Activated naive CD8-positive, alpha-beta T cell treated with anti-CD3 and anti-CD28 coated beads for 36 hours (primary cell): ENCODE measurements around the gene PERCC1. TPM values are rescaled to one million over a fixed set of nuclear protein-coding genes. Genes with fewer than 3 reads are reported as not detected.

ENCODE experiments used
- DNase-seq: peaks from one replicate; pipeline ENCODE4 v3.0.0; 2021
- H3K27ac Mint-ChIP-seq: one replicate; pipeline ENCODE4 v1.8.0; 2022; ENCODE audit warnings: mild to moderate bottlenecking, moderate library complexity, mixed read lengths
- H3K27me3 Mint-ChIP-seq: one replicate; pipeline ENCODE4 v1.8.0; 2022; ENCODE audit warnings: mild to moderate bottlenecking, mixed read lengths
- H3K36me3 Mint-ChIP-seq: one replicate; pipeline ENCODE4 v1.8.0; 2021; ENCODE audit warnings: mild to moderate bottlenecking, mixed read lengths
- H3K4me1 Mint-ChIP-seq: one replicate; pipeline ENCODE4 v1.8.0; 2021; ENCODE audit warnings: mixed read lengths
- H3K4me3 Mint-ChIP-seq: one replicate; pipeline ENCODE4 v1.8.0; 2022; ENCODE audit warnings: mild to moderate bottlenecking, moderate library complexity, mixed read lengths
- H3K9me3 Mint-ChIP-seq: one replicate; pipeline ENCODE4 v1.8.0; 2022; ENCODE audit warnings: mixed read lengths
- total RNA-seq, 2 experiments: library from RNA; stranded (reverse); gene quantifications; one replicate each; pipeline ENCODE4 v1.2.3, GENCODE V29; 2021

Gene PERCC1
- total RNA-seq, 2 experiments from 2014 or later = 0.25 to 0.40 TPM

DNA sequence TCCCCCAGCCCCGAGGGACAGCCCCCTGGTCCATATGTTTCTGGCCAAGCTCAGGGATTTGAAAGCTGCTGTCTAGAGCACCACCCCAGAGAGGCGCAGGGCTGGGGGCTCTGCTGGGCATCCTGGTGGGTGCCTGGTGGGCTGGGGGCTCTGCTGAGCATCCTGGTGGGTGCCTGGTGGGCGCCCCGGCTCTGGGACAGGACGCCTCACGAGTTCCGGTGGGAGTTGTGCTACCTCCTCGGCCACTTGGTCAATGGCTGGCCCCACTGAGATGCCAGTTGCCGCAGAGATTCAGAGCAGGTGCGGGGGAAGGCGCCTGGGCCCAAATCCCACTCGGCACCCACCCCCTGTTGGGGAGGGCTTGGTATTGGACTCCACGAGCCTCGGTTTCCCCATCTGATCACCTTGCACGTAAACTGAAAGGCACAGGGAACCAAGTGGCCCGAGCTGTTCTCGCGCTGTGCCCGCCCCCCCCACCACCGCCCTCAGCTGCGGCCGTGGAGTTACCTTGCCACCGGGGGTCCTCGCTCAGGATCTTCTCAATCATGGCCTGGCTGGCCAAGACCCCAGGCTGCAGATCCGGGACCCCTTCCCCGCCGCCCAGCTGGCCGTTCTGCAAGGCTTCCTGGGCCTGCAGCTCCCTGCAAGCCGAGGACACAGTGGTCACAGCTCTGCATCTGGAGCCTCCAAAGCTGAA, 29.7 kb upstream of the PERCC1 start:
- no peak for DNase-seq
- Mint-ChIP-seq H3K9me3 (no peaks in the 10 kb centered on the region), H3K36me3 (peaks cover 3% of the 10 kb centered on the region), H3K27ac (no peak overlapping the region), H3K4me1 (no peaks in the 10 kb centered on the region), H3K4me3 (no peak overlapping the region), H3K27me3 (no peaks in the 10 kb centered on the region)

DNA sequence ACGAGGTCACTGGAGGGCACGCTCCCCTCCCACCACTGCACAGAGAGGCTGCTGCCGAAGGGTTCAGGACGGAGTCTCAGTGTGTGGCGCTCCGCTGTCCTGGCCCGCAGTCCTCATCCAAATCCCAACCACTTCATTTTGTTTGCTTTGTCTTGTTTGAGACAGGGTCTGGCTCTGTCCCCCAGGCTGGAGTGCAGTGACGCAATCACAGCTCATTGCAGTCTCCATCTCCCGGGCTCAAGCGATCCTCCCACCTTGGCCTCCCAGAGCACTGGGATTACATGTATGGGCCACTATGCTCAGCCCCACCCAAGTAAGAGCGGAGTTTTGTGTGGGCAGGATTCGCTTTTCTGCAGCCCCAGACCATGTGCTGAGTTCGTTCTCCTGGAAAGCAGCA, 29.1 kb upstream of the PERCC1 start:
- no peak for DNase-seq
- H3K36me3 Mint-ChIP-seq = peaks cover 2% of the 10 kb centered on the region
- no peaks in the 10 kb centered on the region for H3K27me3 Mint-ChIP-seq
- H3K4me3 Mint-ChIP-seq = no peak overlapping the region
- H3K27ac Mint-ChIP-seq = no peak overlapping the region
- no peaks in the 10 kb centered on the region for H3K9me3 Mint-ChIP-seq
- H3K4me1 Mint-ChIP-seq = no peaks in the 10 kb centered on the region

GRCh38 chr16:1403036-1403435, 27.8 kb upstream of the PERCC1 start:
- Mint-ChIP-seq H3K27ac (no peak overlapping the region), H3K9me3 (no peaks in the 10 kb centered on the region), H3K27me3 (no peaks in the 10 kb centered on the region), H3K4me3 (no peak overlapping the region), H3K36me3 (no peaks in the 10 kb centered on the region), H3K4me1 (peaks cover 5% of the 10 kb centered on the region)
- DNase-seq = no peak

DNA sequence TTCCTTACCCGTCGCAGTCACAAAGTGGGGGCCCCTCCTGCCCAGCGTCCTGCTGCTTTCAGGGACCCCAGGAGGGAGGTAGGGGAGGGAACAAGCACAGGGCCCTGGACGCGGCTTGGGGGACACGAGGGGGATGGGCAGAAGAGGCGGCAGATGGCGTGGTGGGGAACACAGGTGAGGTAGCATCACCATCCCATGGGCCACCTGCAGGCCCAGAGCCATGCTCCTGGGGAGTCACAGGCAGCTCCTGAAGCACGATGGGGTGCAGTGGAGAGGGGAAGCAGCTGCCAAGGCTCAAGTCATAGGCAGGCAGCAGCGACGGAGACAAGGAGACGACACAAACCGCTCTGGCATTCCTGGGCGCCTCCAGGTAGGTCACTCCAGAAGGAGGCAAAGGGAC, 27.1 kb upstream of the PERCC1 start:
- Mint-ChIP-seq H3K4me1 (peaks cover 7% of the 10 kb centered on the region), H3K27ac (no peak overlapping the region), H3K36me3 (no peaks in the 10 kb centered on the region), H3K9me3 (no peaks in the 10 kb centered on the region), H3K27me3 (no peaks in the 10 kb centered on the region), H3K4me3 (no peak overlapping the region)
- no peak for DNase-seq

DNA sequence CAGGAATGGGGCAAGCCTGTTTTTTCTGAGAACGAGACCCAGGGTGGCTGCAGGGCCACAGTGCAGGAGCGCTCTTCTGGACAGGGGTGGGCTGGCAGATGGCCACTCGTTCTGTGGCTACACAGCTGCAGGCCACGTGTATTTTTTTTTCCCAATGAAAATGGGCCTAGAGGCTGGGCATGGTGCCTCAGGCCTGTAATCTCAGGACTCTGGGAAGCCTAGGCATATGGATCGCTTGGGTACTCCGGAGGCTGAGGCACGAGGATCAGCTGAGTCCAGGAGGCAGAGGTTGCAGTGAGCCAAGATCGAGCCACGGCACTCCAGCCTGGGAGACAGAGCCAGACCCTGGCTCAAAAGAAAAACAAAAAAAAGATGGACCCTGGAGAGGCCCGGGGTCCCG, 23.1 kb upstream of the PERCC1 start:
- H3K36me3 Mint-ChIP-seq = no peaks in the 10 kb centered on the region
- no peaks in the 10 kb centered on the region for H3K9me3 Mint-ChIP-seq
- no peaks in the 10 kb centered on the region for H3K27me3 Mint-ChIP-seq
- peak overlapping the region; percentile 80 for H3K4me3 Mint-ChIP-seq
- peaks cover 17% of the 10 kb centered on the region for H3K4me1 Mint-ChIP-seq
- no peak overlapping the region for H3K27ac Mint-ChIP-seq
- no peak for DNase-seq

GRCh38 chr16:1408171-1408837, 22.6 kb upstream of the PERCC1 start:
- Mint-ChIP-seq H3K27ac (no peak overlapping the region), H3K9me3 (no peaks in the 10 kb centered on the region), H3K36me3 (no peaks in the 10 kb centered on the region), H3K4me3 (peak overlapping the region; percentile 80), H3K27me3 (no peaks in the 10 kb centered on the region), H3K4me1 (peaks cover 17% of the 10 kb centered on the region)
- peak; percentile 94 for DNase-seq

DNA sequence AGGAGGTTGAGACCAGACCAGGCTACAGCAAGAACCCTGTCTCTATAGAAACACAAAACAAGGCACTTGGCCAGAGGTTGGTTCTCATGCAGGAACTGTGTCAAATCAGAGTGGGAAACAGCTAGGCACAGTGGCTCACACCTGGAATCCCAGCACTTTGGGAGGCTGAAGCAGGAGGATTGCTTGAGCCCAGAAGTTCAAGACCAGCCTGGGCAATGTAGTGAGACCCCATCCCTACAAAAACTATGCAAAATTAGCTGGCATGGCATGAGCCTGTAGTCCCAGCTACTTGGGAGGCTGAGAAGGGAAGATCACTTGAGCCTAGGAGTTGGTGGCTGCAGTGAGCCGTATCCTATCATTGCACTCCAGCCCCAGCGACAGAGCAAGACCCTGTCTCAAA, 18.0 kb upstream of the PERCC1 start:
- H3K4me1 Mint-ChIP-seq = peaks cover 22% of the 10 kb centered on the region
- no peak overlapping the region for H3K4me3 Mint-ChIP-seq
- H3K27me3 Mint-ChIP-seq = no peaks in the 10 kb centered on the region
- no peak overlapping the region for H3K27ac Mint-ChIP-seq
- H3K36me3 Mint-ChIP-seq = no peaks in the 10 kb centered on the region
- DNase-seq = no peak
- no peaks in the 10 kb centered on the region for H3K9me3 Mint-ChIP-seq

DNA sequence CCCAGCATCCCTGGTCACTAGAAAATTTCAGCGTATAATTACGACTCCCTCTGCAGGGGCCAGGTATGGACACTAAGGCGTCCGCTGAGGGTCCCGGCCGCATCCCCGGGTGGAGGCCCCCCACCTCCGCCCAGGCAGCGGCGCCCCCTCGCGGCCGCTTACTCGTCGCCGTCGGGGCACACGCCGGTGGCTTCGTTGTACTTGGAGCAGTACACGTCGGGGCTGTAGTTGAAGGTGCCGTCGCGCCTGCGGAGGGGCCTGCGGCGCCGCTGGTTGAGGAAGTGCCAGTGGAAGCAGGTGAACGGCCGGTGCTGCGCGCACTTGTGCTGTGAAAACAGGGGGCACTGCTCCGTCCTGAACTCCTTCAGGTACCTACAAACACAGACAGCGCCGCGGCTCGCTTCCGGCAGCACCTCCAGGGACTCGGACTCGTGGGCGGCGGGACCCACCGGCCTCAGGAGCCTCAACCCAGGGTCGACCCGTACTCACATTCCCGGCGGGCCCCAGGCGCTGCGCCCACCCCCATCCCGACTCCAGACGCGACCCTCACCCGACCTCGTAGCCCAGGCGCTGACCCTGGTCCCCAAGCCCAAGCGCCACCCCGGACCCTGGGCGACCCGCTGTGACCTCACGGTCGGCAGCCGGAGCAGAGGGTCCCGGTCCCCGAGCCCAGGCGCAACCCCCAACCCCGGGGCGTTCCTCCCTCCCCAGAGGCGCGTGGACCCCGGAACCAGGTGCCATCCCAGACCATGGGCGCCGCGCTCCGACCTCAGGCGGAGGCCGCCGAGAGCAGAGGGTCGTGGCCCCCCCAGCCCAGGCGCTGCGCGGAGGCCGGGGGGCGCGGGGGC, 17.0 kb upstream of the PERCC1 start:
- DNase-seq = peak; percentile 80
- H3K9me3 Mint-ChIP-seq = no peaks in the 10 kb centered on the region
- H3K4me3 Mint-ChIP-seq = peak overlapping the region; percentile 83
- peaks cover 24% of the 10 kb centered on the region for H3K4me1 Mint-ChIP-seq
- H3K27ac Mint-ChIP-seq = peak overlapping the region; percentile 84
- H3K36me3 Mint-ChIP-seq = no peaks in the 10 kb centered on the region
- H3K27me3 Mint-ChIP-seq = no peaks in the 10 kb centered on the region

GRCh38 chr16:1414532-1415260, 16.2 kb upstream of the PERCC1 start, which contains the start of gene UNKL:
Gene UNKL, minus strand, starts transcription at chr16:1414704. Its CDS starts 13 bp downstream, at chr16:1414691.
- Mint-ChIP-seq H3K4me1 (peaks cover 23% of the 10 kb centered on the region), H3K27me3 (no peaks in the 10 kb centered on the region), H3K36me3 (peaks cover 2% of the 10 kb centered on the region), H3K9me3 (no peaks in the 10 kb centered on the region), H3K27ac (peak within 1 kb of the TSS; percentile 84), H3K4me3 (peak within 1 kb of the TSS; percentile 83)
- peak; percentile 80 for DNase-seq

GRCh38 chr16:1416521-1416941, 14.3 kb upstream of the PERCC1 start:
- no peaks in the 10 kb centered on the region for H3K9me3 Mint-ChIP-seq
- no peaks in the 10 kb centered on the region for H3K27me3 Mint-ChIP-seq
- H3K36me3 Mint-ChIP-seq = peaks cover 5% of the 10 kb centered on the region
- no peak for DNase-seq
- H3K4me1 Mint-ChIP-seq = peaks cover 27% of the 10 kb centered on the region
- H3K27ac Mint-ChIP-seq = peak overlapping the region; percentile 29
- peak overlapping the region; percentile 4 for H3K4me3 Mint-ChIP-seq

GRCh38 chr16:1420111-1420539, 10.8 kb upstream of the PERCC1 start:
- H3K36me3 Mint-ChIP-seq = peaks cover 5% of the 10 kb centered on the region
- H3K9me3 Mint-ChIP-seq = peaks cover 5% of the 10 kb centered on the region
- peak overlapping the region; percentile 98 for H3K27ac Mint-ChIP-seq
- no peaks in the 10 kb centered on the region for H3K27me3 Mint-ChIP-seq
- H3K4me3 Mint-ChIP-seq = peak overlapping the region; percentile 87
- DNase-seq = no peak
- H3K4me1 Mint-ChIP-seq = peaks cover 25% of the 10 kb centered on the region

GRCh38 chr16:1422076-1422475, 8.8 kb upstream of the PERCC1 start:
- H3K4me1 Mint-ChIP-seq = peaks cover 19% of the 10 kb centered on the region
- no peak for DNase-seq
- H3K27me3 Mint-ChIP-seq = no peaks in the 10 kb centered on the region
- H3K4me3 Mint-ChIP-seq = peak overlapping the region; percentile 87
- peaks cover 5% of the 10 kb centered on the region for H3K36me3 Mint-ChIP-seq
- H3K9me3 Mint-ChIP-seq = peaks cover 5% of the 10 kb centered on the region
- peak overlapping the region; percentile 98 for H3K27ac Mint-ChIP-seq

GRCh38 chr16:1424028-1424427, 6.8 kb upstream of the PERCC1 start:
- Mint-ChIP-seq H3K9me3 (peaks cover 5% of the 10 kb centered on the region), H3K27ac (no peak overlapping the region), H3K4me3 (no peak overlapping the region), H3K36me3 (peaks cover 5% of the 10 kb centered on the region), H3K4me1 (peaks cover 12% of the 10 kb centered on the region), H3K27me3 (no peaks in the 10 kb centered on the region)
- no peak for DNase-seq

DNA sequence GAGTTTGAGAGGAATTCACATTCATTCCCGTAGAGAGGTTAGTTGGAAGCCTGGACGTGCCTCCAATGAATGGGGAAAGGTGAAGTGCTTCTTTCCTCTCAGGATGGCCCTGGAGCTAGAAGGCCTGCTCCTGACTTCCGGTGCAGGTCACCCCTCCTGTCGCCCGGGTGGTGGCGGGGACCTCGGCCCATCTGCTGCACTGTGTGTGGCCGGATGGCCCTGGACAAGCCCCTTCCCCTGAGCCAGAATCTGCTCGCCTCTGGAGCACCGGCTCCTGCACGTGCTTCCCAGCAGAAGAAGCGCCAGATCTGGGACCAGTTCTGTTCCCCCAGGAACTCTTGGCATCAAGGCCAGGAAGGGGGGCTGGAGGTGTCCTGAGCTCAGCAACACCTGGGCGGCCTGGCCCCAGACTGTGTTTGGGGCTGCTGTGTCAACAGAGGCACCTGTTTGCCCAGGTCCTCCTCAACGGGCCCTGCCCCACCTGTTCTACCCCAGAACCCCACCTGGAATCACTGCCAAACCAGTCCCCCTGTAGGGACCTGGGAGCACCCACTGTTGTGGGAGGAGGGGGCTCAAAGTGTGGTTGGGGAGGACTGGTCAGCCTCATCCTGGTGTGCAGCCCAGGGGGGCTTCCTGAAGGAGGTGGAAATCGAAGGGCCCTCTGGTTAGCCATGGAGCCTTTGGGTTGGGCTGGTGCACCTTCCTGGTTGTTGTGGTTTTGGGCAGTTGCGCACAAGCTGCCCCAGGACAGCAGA, 5.1 kb upstream of the PERCC1 start:
- no peak for DNase-seq
- Mint-ChIP-seq H3K4me1 (peaks cover 11% of the 10 kb centered on the region), H3K4me3 (no peak overlapping the region), H3K27ac (no peak overlapping the region), H3K27me3 (no peaks in the 10 kb centered on the region), H3K36me3 (no peaks in the 10 kb centered on the region), H3K9me3 (peaks cover 5% of the 10 kb centered on the region)
